PC-9 (cell line): Measurements from ENCODE around the gene HMGXB4. TPM values are rescaled to one million over a fixed set of nuclear protein-coding genes. Genes with fewer than 3 reads are reported as not detected.

Experiments
- BruUV-seq: library from RNA; stranded (reverse); fragments of 400-500 nt; replicated peaks from 2 replicates; lab custom pipeline; 2021; lab: Mats Ljungman, UMichigan
- CTCF ChIA-PET: fragments of 300-600 bp; sonication (Branson Sonifier 250); formaldehyde crosslinking; loops from one replicate; lab custom pipeline; 2022; ENCODE audit warnings: antibody characterized with exemption; lab: Charles Lee
- POLR2A ChIA-PET: fragments of 300-600 bp; sonication (Branson Sonifier 250); formaldehyde crosslinking; loops from one replicate; lab custom pipeline; 2022; ENCODE audit warnings: antibody characterized with exemption; ENCODE audit not compliant: unreplicated experiment; lab: Charles Lee
- DNase-seq, 2 experiments: peaks; one replicate each; pipeline versions ENCODE4 v3.0.0 to v3.0.0-alpha.2; 2015 to 2022; ENCODE audit warnings: mixed read lengths in 1 of 2
- H2AFZ ChIP-seq: fragments of 200-600 bp; sonication (generic); 2 replicates; pipeline ENCODE4 v1.8.1; 2017; ENCODE audit warnings: antibody characterized with exemption
- H3F3A ChIP-seq: fragments of 200-600 bp; sonication (generic); 2 replicates; pipeline ENCODE4 v1.8.1; 2017; ENCODE audit warnings: antibody characterized with exemption, mild to moderate bottlenecking, low read depth; ENCODE audit not compliant: insufficient read depth
- H3K27ac ChIP-seq: fragments of 200-600 bp; sonication (generic); 2 replicates; pipeline ENCODE4 v1.6.1; 2016; ENCODE audit warnings: mixed run types
- H3K27me3 ChIP-seq: fragments of 200-600 bp; sonication (generic); 2 replicates; pipeline ENCODE4 v1.6.1; 2016; ENCODE audit warnings: low read depth, mixed run types; ENCODE audit not compliant: insufficient read depth
- H3K36me3 ChIP-seq: fragments of 200-600 bp; sonication (generic); 2 replicates; pipeline ENCODE4 v1.6.1; 2016; ENCODE audit warnings: low read depth, mixed run types
- H3K4me1 ChIP-seq: fragments of 200-600 bp; sonication (generic); replicated peaks from 2 replicates; pipeline ENCODE4 v1.6.1; 2016; ENCODE audit warnings: mixed run types; ENCODE audit not compliant: insufficient read depth
- H3K4me2 ChIP-seq: fragments of 200-600 bp; sonication (generic); 2 replicates; pipeline ENCODE4 v1.6.1; 2017; ENCODE audit warnings: mixed run types
- H3K4me3 ChIP-seq: fragments of 200-600 bp; sonication (generic); 2 replicates; pipeline ENCODE4 v1.6.1; 2016; ENCODE audit warnings: mixed run types
- H3K79me2 ChIP-seq: fragments of 200-600 bp; sonication (generic); 2 replicates; pipeline ENCODE4 v1.6.1; 2017; ENCODE audit warnings: low read depth, mixed run types
- H3K9me2 ChIP-seq: fragments of 200-600 bp; sonication (generic); 2 replicates; pipeline ENCODE4 v1.8.1; 2017; ENCODE audit warnings: mild to moderate bottlenecking; ENCODE audit not compliant: insufficient read depth
- H3K9me3 ChIP-seq: fragments of 200-600 bp; sonication (generic); 2 replicates; pipeline ENCODE4 v1.8.1; 2016; ENCODE audit warnings: low read depth; ENCODE audit not compliant: insufficient read depth
- H4K20me1 ChIP-seq: fragments of 200-600 bp; sonication (generic); 2 replicates; pipeline ENCODE4 v1.8.1; 2017; ENCODE audit not compliant: insufficient read depth
- EZH2 ChIP-seq: fragments of 200-600 bp; sonication (generic); IDR thresholded peaks from 2 replicates; pipeline ENCODE4 v1.8.0; 2017; ENCODE audit warnings: antibody characterized with exemption, low read depth
- intact Hi-C: fragments of 100-400 bp; cut with micrococcal nuclease; formaldehyde crosslinking; loops from one replicate; pipeline ENCODE4 v1.10.0; 2022; ENCODE audit not compliant: unreplicated experiment
- total RNA-seq: library from RNA; stranded (reverse); gene quantifications from 2 replicates; pipeline ENCODE4 v1.2.3, GENCODE V29; 2021
- TF ChIP-seq, protein P1 (sequence below): fragments of 200-600 bp; sonication (generic); conservative IDR thresholded peaks from 2 replicates; pipeline ENCODE4 v1.6.1; 2017; ENCODE audit warnings: mixed run types, antibody characterized with exemption, mild to moderate bottlenecking, moderate library complexity

The HMGXB4 gene
- total RNA-seq, 1 experiment from 2014 or later = 29.2 TPM

DNA sequence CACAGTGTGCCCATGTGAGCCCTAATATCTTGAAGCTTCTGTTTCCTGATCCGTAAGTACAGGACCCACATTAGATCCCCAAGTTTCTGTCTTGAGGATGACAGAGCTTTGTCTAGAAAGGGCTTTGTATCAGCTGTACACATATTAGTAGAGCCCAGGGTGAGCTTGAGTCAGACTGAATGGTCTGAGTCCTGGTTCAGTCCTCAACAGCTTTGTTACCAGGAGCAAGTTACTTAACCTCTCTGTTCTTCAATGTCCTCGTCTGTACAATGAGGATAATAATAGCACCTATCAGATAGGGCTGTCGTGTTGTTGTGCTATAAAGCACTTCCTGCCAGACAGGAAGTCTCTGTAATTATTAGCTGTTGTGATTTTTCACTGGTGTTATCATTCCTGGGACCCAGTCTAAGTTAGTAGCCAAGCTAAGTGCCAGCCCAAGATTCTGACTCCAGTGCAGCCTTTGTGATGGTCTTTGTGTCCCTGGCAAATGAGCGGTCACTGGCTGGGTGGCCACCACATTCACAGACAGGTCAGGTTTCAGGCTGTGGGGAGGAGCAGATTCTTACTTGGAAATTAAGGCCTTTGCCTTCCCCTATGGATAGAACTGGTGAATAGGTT is 49.2 kb downstream of the HMGXB4 start:
- Histone ChIP-seq H3K36me3 (0 out of 2 replicates have a peak, but pooled peaks cover 12% of the 10 kb centered on the region), H3K27me3 (no peaks in the 10 kb centered on the region), H3K9me2 (no peaks in the 10 kb centered on the region), H4K20me1 (no peaks in the 10 kb centered on the region), H3K79me2 (peaks cover 88% of the 10 kb centered on the region), H3K4me2 (no peak overlapping the region), H3K9me3 (no peaks in the 10 kb centered on the region), H3K4me1 (peaks cover 49% of the 10 kb centered on the region), H3F3A (peaks cover 40% of the 10 kb centered on the region), H3K27ac (no peak overlapping the region), H2AFZ (no peak overlapping the region), H3K4me3 (no peak overlapping the region)
- POLR2A ChIA-PET = interaction anchor here (0.6 to 0.7 kb wide), 3 partner anchors 27 to 808 kb away, joined by 3 to 20 read pairs (median 5); no protein-coding TSS in a partner anchor
- no TSS peak for BruUV-seq
- CTCF ChIA-PET = interaction anchor here (0.7 kb wide), 3 partner anchors 14 to 288 kb away, joined by 3 to 4 read pairs (median 3); no protein-coding TSS in a partner anchor
- intact Hi-C loops = loop anchor here (10.0 kb wide), 1 partner anchor 68 kb away; no protein-coding TSS in a partner anchor
- TF ChIP-seq, protein P1, sequence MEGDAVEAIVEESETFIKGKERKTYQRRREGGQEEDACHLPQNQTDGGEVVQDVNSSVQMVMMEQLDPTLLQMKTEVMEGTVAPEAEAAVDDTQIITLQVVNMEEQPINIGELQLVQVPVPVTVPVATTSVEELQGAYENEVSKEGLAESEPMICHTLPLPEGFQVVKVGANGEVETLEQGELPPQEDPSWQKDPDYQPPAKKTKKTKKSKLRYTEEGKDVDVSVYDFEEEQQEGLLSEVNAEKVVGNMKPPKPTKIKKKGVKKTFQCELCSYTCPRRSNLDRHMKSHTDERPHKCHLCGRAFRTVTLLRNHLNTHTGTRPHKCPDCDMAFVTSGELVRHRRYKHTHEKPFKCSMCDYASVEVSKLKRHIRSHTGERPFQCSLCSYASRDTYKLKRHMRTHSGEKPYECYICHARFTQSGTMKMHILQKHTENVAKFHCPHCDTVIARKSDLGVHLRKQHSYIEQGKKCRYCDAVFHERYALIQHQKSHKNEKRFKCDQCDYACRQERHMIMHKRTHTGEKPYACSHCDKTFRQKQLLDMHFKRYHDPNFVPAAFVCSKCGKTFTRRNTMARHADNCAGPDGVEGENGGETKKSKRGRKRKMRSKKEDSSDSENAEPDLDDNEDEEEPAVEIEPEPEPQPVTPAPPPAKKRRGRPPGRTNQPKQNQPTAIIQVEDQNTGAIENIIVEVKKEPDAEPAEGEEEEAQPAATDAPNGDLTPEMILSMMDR = no peak
- TF ChIP-seq EZH2 = no peak
- no peak for DNase-seq

DNA sequence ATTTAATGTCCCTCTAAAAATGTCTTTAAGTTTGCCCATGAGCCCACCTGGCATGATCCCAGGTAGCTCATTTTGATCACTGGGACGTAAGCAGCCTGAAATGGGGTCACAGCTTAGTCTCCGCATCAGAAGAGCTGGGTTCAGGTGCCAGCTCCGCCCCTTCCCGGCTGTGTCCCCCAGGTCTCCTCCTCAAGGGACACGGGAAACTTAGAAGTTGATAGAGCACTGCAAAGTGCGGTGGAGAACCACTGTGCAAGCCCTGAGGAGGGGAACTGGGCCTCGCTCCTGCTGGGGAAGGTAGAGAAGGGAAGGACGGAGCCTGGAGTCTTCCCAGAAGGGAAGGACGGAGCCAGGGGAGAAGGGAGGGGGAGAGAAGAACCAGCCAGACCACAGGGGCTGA is 50.1 kb downstream of the HMGXB4 start:
- no peak overlapping the region for H2AFZ ChIP-seq
- CTCF ChIA-PET = no interaction called here
- POLR2A ChIA-PET = interaction anchor here (0.6 to 0.7 kb wide), 3 partner anchors 28 to 807 kb away, joined by 3 to 20 read pairs (median 5); no protein-coding TSS in a partner anchor
- no peaks in the 10 kb centered on the region for H3K9me3 ChIP-seq
- H3K4me1 ChIP-seq = peaks cover 52% of the 10 kb centered on the region
- H3K79me2 ChIP-seq = peaks cover 92% of the 10 kb centered on the region
- intact Hi-C loops = loop anchor here (10.0 kb wide), 1 partner anchor 67 kb away; no protein-coding TSS in a partner anchor
- no peak for DNase-seq
- BruUV-seq = no TSS peak
- H3K9me2 ChIP-seq = no peaks in the 10 kb centered on the region
- no peaks in the 10 kb centered on the region for H3K27me3 ChIP-seq
- H3K4me2 ChIP-seq = no peak overlapping the region
- H3F3A ChIP-seq = peaks cover 38% of the 10 kb centered on the region
- no peaks in the 10 kb centered on the region for H4K20me1 ChIP-seq
- H3K27ac ChIP-seq = no peak overlapping the region
- no peak overlapping the region for H3K4me3 ChIP-seq
- H3K36me3 ChIP-seq = 0 out of 2 replicates have a peak, but pooled peaks cover 12% of the 10 kb centered on the region
- no peak for TF ChIP-seq EZH2
- TF ChIP-seq, protein P1 = no peak

DNA sequence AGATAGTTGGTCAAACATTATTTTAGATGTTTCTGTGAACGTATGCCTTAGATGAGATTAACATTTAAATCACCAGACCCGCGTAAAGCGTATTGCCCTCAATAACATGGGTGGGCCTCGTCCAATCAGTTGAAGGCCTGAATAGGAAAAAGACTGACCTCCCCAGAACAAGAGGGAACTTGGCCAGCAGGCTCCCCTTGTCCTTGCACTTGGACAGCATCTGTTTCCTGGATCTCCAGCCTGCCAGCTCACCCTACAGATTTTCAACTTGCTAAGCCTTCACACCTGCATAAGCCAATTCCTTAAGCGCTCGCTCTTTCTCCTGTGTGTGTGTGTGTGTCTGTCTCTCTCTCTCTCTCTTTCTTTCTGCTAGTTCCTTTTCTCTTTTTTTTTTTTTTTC is 50.6 kb downstream of the HMGXB4 start:
- H3K9me3 ChIP-seq = no peaks in the 10 kb centered on the region
- DNase-seq = no peak
- no peaks in the 10 kb centered on the region for H3K27me3 ChIP-seq
- no TSS peak for BruUV-seq
- no peak overlapping the region for H3K4me2 ChIP-seq
- POLR2A ChIA-PET = no interaction called here
- no peaks in the 10 kb centered on the region for H4K20me1 ChIP-seq
- no peak overlapping the region for H2AFZ ChIP-seq
- CTCF ChIA-PET = no interaction called here
- no peak for TF ChIP-seq EZH2
- TF ChIP-seq, protein P1 = no peak
- no peaks in the 10 kb centered on the region for H3K9me2 ChIP-seq
- intact Hi-C loops = loop anchor here (10.0 kb wide), 1 partner anchor 67 kb away; no protein-coding TSS in a partner anchor
- H3K27ac ChIP-seq = no peak overlapping the region
- 0 out of 2 replicates have a peak, but pooled peaks cover 12% of the 10 kb centered on the region for H3K36me3 ChIP-seq
- H3K4me1 ChIP-seq = peaks cover 52% of the 10 kb centered on the region
- peaks cover 38% of the 10 kb centered on the region for H3F3A ChIP-seq
- H3K79me2 ChIP-seq = peaks cover 92% of the 10 kb centered on the region
- no peak overlapping the region for H3K4me3 ChIP-seq
